Measurements from ENCODE around the gene BTLA.

BTLA gene

GRCh38 chr3:112467539-112467938 lies 31.7 kb downstream of the BTLA start:
- TF ChIP-seq MAX (IDR thresholded peaks at IDR 0.05) = no peak
- no peak for TF ChIP-seq TEAD4 (IDR thresholded peaks at IDR 0.05)
- TF ChIP-seq TCF12 (IDR thresholded peaks at IDR 0.05; ENCODE audit: low read depth) = no peak
- TF ChIP-seq CREB1 (IDR thresholded peaks at IDR 0.05; ENCODE audit: low read depth) = no peak
- TF ChIP-seq EGR1 (IDR thresholded peaks at IDR 0.05) = no peak
- TF ChIP-seq NFIC (IDR thresholded peaks at IDR 0.05) = no peak
- TF ChIP-seq EP300 (IDR thresholded peaks at IDR 0.05; ENCODE audit: borderline replicate concordance) = no peak
- no peak for TF ChIP-seq REST (IDR thresholded peaks at IDR 0.05; ENCODE audit: low read depth)
- TF ChIP-seq FOXM1 (IDR thresholded peaks at IDR 0.05; ENCODE audit: borderline replicate concordance, low read depth) = no peak
- TF ChIP-seq YY1 (IDR thresholded peaks at IDR 0.05; ENCODE audit: low read depth) = no peak
- TF ChIP-seq TAF1 (IDR thresholded peaks at IDR 0.05; ENCODE audit: low read depth) = no peak
- TF ChIP-seq RAD21 (IDR thresholded peaks at IDR 0.05; ENCODE audit: low read depth) = no peak
- no peak for TF ChIP-seq ZBTB7A (IDR thresholded peaks at IDR 0.05; ENCODE audit: low read depth)

- TF ChIP-seq YY1 (IDR thresholded peaks at IDR 0.05; ENCODE audit: low read depth) (no peak), MAX (IDR thresholded peaks at IDR 0.05) (no peak), USF1 (IDR thresholded peaks at IDR 0.05) (no peak), TEAD4 (IDR thresholded peaks at IDR 0.05) (no peak), TAF1 (IDR thresholded peaks at IDR 0.05; ENCODE audit: low read depth) (no peak), CREB1 (IDR thresholded peaks at IDR 0.05; ENCODE audit: low read depth) (no peak), FOXM1 (IDR thresholded peaks at IDR 0.05; ENCODE audit: borderline replicate concordance, low read depth) (no peak), RAD21 (IDR thresholded peaks at IDR 0.05; ENCODE audit: low read depth) (no peak), REST (IDR thresholded peaks at IDR 0.05; ENCODE audit: low read depth) (no peak)
Measured at GRCh38 chr3:112466020-112466419, 33.3 kb downstream of the BTLA start.

- TF ChIP-seq CREB1 (IDR thresholded peaks at IDR 0.05; ENCODE audit: low read depth) (no peak), TEAD4 (IDR thresholded peaks at IDR 0.05) (no peak), NFIC (IDR thresholded peaks at IDR 0.05) (no peak), RAD21 (IDR thresholded peaks at IDR 0.05; ENCODE audit: low read depth) (no peak), ZBTB7A (IDR thresholded peaks at IDR 0.05; ENCODE audit: low read depth) (no peak), REST (IDR thresholded peaks at IDR 0.05; ENCODE audit: low read depth) (no peak), MAX (IDR thresholded peaks at IDR 0.05) (no peak), CEBPB (IDR thresholded peaks at IDR 0.05) (no peak)
Measured at GRCh38 chr3:112464264-112464663, 35.0 kb downstream of the BTLA start.

- TF ChIP-seq EGR1 (IDR thresholded peaks at IDR 0.05) (no peak), CREB1 (IDR thresholded peaks at IDR 0.05; ENCODE audit: low read depth) (no peak), NFIC (IDR thresholded peaks at IDR 0.05) (no peak), FOXM1 (IDR thresholded peaks at IDR 0.05; ENCODE audit: borderline replicate concordance, low read depth) (no peak), YY1 (IDR thresholded peaks at IDR 0.05; ENCODE audit: low read depth) (no peak), MAX (IDR thresholded peaks at IDR 0.05) (no peak), CEBPB (IDR thresholded peaks at IDR 0.05) (no peak), EP300 (IDR thresholded peaks at IDR 0.05; ENCODE audit: borderline replicate concordance) (no peak), REST (IDR thresholded peaks at IDR 0.05; ENCODE audit: low read depth) (no peak), USF1 (IDR thresholded peaks at IDR 0.05) (no peak), TAF1 (IDR thresholded peaks at IDR 0.05; ENCODE audit: low read depth) (no peak)
Measured at GRCh38 chr3:112463250-112463649, 36.0 kb downstream of the BTLA start.

All from Ishikawa (cell line).